Measurements from ENCODE around the gene TRIM50.
"Not testable (repeated sequence)": the region's sequence is repeated elsewhere in the genome, so short reads cannot be mapped to it uniquely, and the experiment has no call there.

The TRIM50 gene

DNA sequence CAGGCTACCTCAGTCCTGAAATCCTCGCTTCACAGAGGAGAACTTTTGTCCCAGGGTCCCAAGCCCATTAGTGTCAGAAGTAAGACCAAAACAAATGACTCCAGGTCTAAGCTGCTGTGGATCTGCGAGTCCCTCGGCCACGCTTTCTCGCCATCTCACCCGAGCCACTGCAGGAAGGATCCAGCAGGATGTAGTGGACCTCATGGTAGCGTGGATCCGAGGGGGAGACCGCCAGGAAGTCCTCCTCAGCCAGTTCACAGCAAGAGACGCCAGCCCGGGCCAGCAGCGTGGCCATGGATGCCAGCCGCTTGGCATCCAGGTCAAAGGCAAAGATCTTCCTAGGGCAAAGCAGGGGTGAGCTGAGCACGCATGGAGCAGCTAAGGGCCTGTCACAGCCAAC is 23.8 kb downstream of the TRIM50 start:
- H3K36me3 ChIP-seq (ENCODE audit: insufficient read depth, low read length) = peaks cover 48% of the 10 kb centered on the region
- H3K9me2 ChIP-seq (ENCODE audit: low read depth, low read length) = no peaks in the 10 kb centered on the region
- H3K27ac ChIP-seq (ENCODE audit: low read depth, low read length, poor library complexity, severe bottlenecking) = no peak overlapping the region
- H3K79me2 ChIP-seq (ENCODE audit: insufficient read depth, low read length) = peaks cover 21% of the 10 kb centered on the region
- no peaks in the 10 kb centered on the region for H3F3A ChIP-seq (ENCODE audit: insufficient read depth, low read length)
- H3K9me3 ChIP-seq (ENCODE audit: low read length) = no peaks in the 10 kb centered on the region
- no peak overlapping the region for H3K4me3 ChIP-seq (ENCODE audit: low read depth, low read length, poor library complexity, severe bottlenecking)
- no peak for TF ChIP-seq EZH2 (IDR thresholded peaks at IDR 0.05; ENCODE audit: borderline replicate concordance, low read length)
- TF ChIP-seq, protein P1, sequence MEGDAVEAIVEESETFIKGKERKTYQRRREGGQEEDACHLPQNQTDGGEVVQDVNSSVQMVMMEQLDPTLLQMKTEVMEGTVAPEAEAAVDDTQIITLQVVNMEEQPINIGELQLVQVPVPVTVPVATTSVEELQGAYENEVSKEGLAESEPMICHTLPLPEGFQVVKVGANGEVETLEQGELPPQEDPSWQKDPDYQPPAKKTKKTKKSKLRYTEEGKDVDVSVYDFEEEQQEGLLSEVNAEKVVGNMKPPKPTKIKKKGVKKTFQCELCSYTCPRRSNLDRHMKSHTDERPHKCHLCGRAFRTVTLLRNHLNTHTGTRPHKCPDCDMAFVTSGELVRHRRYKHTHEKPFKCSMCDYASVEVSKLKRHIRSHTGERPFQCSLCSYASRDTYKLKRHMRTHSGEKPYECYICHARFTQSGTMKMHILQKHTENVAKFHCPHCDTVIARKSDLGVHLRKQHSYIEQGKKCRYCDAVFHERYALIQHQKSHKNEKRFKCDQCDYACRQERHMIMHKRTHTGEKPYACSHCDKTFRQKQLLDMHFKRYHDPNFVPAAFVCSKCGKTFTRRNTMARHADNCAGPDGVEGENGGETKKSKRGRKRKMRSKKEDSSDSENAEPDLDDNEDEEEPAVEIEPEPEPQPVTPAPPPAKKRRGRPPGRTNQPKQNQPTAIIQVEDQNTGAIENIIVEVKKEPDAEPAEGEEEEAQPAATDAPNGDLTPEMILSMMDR (IDR thresholded peaks at IDR 0.05; ENCODE audit: low read length) = no peak
- no peaks in the 10 kb centered on the region for H3K27me3 ChIP-seq (ENCODE audit: insufficient read depth, low read length)
- H4K20me1 ChIP-seq (ENCODE audit: insufficient read depth, low read length) = no peaks in the 10 kb centered on the region
- no peak overlapping the region for H3K9ac ChIP-seq (ENCODE audit: low read length)
- H3K4me1 ChIP-seq (ENCODE audit: insufficient read depth, low read length, severe bottlenecking) = peaks cover 18% of the 10 kb centered on the region
- no peak overlapping the region for H3K4me2 ChIP-seq (ENCODE audit: low read length)
- H2AFZ ChIP-seq (ENCODE audit: low read length) = no peak overlapping the region

DNA sequence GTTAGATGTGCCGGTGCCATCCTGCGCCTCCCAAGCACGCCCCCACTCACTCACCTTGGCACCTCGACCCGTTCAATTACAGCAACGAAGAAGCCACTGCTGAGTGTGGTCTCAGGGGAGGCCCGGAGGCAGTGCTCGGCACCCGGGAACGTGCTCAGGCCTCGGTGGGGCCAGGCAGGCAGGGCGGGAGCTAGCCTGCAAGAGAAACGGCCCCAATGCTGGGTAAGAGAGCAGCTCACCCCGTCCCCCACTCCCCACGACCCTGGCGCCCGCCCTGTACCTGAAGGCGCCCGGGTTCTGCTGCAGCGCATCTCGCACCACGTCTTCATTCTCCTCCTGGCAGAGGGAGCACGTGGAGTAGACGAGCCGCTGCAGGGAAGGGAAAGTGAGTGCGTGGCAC is 24.3 kb downstream of the TRIM50 start:
- no peaks in the 10 kb centered on the region for H3K27me3 ChIP-seq (ENCODE audit: insufficient read depth, low read length)
- no peak overlapping the region for H3K27ac ChIP-seq (ENCODE audit: low read depth, low read length, poor library complexity, severe bottlenecking)
- peaks cover 48% of the 10 kb centered on the region for H3K36me3 ChIP-seq (ENCODE audit: insufficient read depth, low read length)
- H3K4me1 ChIP-seq (ENCODE audit: insufficient read depth, low read length, severe bottlenecking) = peaks cover 15% of the 10 kb centered on the region
- no peak overlapping the region for H2AFZ ChIP-seq (ENCODE audit: low read length)
- no peaks in the 10 kb centered on the region for H3F3A ChIP-seq (ENCODE audit: insufficient read depth, low read length)
- no peak overlapping the region for H3K4me2 ChIP-seq (ENCODE audit: low read length)
- H4K20me1 ChIP-seq (ENCODE audit: insufficient read depth, low read length) = no peaks in the 10 kb centered on the region
- peaks cover 21% of the 10 kb centered on the region for H3K79me2 ChIP-seq (ENCODE audit: insufficient read depth, low read length)
- no peaks in the 10 kb centered on the region for H3K9me2 ChIP-seq (ENCODE audit: low read depth, low read length)
- no peak overlapping the region for H3K4me3 ChIP-seq (ENCODE audit: low read depth, low read length, poor library complexity, severe bottlenecking)
- no peaks in the 10 kb centered on the region for H3K9me3 ChIP-seq (ENCODE audit: low read length)
- H3K9ac ChIP-seq (ENCODE audit: low read length) = no peak overlapping the region
- TF ChIP-seq EZH2 (IDR thresholded peaks at IDR 0.05; ENCODE audit: borderline replicate concordance, low read length) = no peak
- TF ChIP-seq, protein P1 (IDR thresholded peaks at IDR 0.05; ENCODE audit: low read length) = no peak

DNA sequence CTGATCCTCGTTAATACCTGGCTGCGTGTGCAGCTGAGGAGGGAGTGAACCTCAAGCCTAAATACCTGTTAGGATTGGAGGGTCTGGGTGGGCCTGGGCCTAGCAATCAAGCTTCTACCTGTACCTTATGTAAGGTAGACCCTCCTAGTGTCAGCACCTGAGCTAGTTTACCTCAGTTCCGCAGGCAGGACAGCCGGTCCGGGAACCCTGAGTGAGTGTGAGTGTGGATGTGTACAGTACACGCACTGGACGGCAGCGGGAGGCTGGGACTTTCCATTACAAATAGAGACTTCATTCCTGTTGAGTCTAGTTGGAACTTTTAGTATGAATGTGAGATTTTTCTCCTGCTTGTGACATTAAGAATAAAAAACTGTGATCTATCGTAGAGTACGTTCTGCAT is 25.0 kb downstream of the TRIM50 start:
- H2AFZ ChIP-seq (ENCODE audit: low read length); H3K4me2 ChIP-seq (ENCODE audit: low read length); H3K9me2 ChIP-seq (ENCODE audit: low read depth, low read length); H3K27me3 ChIP-seq (ENCODE audit: insufficient read depth, low read length); H3K4me3 ChIP-seq (ENCODE audit: low read depth, low read length, poor library complexity, severe bottlenecking); H3K9ac ChIP-seq (ENCODE audit: low read length); H3K27ac ChIP-seq (ENCODE audit: low read depth, low read length, poor library complexity, severe bottlenecking); H3F3A ChIP-seq (ENCODE audit: insufficient read depth, low read length); H4K20me1 ChIP-seq (ENCODE audit: insufficient read depth, low read length); H3K9me3 ChIP-seq (ENCODE audit: low read length): not testable (repeated sequence)
- Histone ChIP-seq H3K4me1 (ENCODE audit: insufficient read depth, low read length, severe bottlenecking) (peaks cover 12% of the 10 kb centered on the region), H3K79me2 (ENCODE audit: insufficient read depth, low read length) (peaks cover 15% of the 10 kb centered on the region), H3K36me3 (ENCODE audit: insufficient read depth, low read length) (peaks cover 48% of the 10 kb centered on the region)

DNA sequence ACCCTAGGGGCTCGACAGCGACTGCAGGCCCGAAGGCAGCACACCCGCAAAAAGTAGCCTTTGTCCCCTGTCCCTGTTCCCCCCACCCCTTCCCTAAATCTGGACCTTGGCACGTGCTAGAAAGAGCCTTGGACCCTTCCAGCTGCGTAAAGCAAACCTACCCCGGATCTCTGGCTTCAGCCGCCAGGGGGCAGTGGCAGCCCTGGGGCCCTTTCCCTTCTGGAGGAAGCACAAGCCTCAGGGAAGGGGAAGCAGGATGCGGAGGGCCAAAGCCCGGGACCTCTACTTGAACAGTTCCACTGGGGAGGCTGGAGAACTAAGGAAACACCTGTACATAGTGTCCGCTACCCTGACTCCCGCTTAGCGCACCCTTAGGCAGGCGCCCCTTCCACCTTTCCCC is 26.8 kb downstream of the TRIM50 start:
- H3K4me3 ChIP-seq (ENCODE audit: low read depth, low read length, poor library complexity, severe bottlenecking); H3K4me2 ChIP-seq (ENCODE audit: low read length); H3K9me2 ChIP-seq (ENCODE audit: low read depth, low read length); H3K9ac ChIP-seq (ENCODE audit: low read length); H3K27me3 ChIP-seq (ENCODE audit: insufficient read depth, low read length); H3K9me3 ChIP-seq (ENCODE audit: low read length); H4K20me1 ChIP-seq (ENCODE audit: insufficient read depth, low read length); H3F3A ChIP-seq (ENCODE audit: insufficient read depth, low read length); H3K4me1 ChIP-seq (ENCODE audit: insufficient read depth, low read length, severe bottlenecking); H3K79me2 ChIP-seq (ENCODE audit: insufficient read depth, low read length); H2AFZ ChIP-seq (ENCODE audit: low read length); H3K27ac ChIP-seq (ENCODE audit: low read depth, low read length, poor library complexity, severe bottlenecking): not testable (repeated sequence)
- H3K36me3 ChIP-seq (ENCODE audit: insufficient read depth, low read length) = peaks cover 35% of the 10 kb centered on the region
- TF ChIP-seq, protein P1 (IDR thresholded peaks at IDR 0.05; ENCODE audit: low read length) = peak; percentile 37

DNA sequence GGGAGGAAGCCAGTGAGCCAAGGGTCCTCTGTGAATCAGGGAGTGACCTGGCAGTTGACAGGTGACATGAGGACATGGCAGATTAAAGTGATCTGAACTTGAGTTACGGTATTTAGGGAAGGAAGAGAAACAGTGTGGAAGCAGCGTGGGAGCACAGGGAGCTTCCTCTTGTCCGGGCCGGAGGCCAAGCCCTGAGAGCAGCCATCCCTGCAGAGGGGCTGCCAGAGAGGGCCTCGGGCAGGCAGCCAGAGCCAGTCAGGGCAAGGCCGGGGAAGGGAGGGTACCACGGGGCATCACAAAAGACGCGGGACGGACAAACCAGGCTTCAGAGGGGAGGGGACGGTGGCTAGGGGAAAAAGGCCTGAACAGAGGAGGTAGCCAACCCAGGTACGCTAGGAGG is 28.1 kb downstream of the TRIM50 start:
- not testable (repeated sequence) for H3K27ac ChIP-seq (ENCODE audit: low read depth, low read length, poor library complexity, severe bottlenecking); H3K9me3 ChIP-seq (ENCODE audit: low read length); H3K4me2 ChIP-seq (ENCODE audit: low read length); H3K9me2 ChIP-seq (ENCODE audit: low read depth, low read length); H2AFZ ChIP-seq (ENCODE audit: low read length); H3K4me1 ChIP-seq (ENCODE audit: insufficient read depth, low read length, severe bottlenecking); H3K9ac ChIP-seq (ENCODE audit: low read length); H3F3A ChIP-seq (ENCODE audit: insufficient read depth, low read length); H3K27me3 ChIP-seq (ENCODE audit: insufficient read depth, low read length); H4K20me1 ChIP-seq (ENCODE audit: insufficient read depth, low read length); H3K79me2 ChIP-seq (ENCODE audit: insufficient read depth, low read length); H3K4me3 ChIP-seq (ENCODE audit: low read depth, low read length, poor library complexity, severe bottlenecking)
- H3K36me3 ChIP-seq (ENCODE audit: insufficient read depth, low read length) = peaks cover 22% of the 10 kb centered on the region

DNA sequence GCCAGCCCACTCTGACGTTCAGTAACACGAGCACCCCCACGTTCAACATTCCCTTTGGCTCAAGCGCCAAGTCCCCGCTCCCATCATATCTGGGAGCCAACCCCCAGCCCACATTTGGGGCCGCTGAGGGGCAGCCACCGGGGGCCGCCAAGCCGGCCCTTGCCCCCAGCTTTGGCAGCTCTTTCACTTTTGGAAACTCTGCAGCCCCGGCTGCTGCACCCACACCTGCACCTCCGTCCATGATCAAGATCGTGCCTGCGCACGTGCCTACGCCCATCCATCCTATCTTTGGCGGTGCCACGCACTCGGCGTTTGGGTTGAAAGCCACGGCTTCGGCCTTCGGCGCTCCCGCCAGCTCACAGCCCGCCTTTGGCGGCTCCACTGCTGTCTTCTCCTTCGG is 30.2 kb downstream of the TRIM50 start:
- not testable (repeated sequence) for H2AFZ ChIP-seq (ENCODE audit: low read length); H3K27ac ChIP-seq (ENCODE audit: low read depth, low read length, poor library complexity, severe bottlenecking); H3K36me3 ChIP-seq (ENCODE audit: insufficient read depth, low read length); H3K9ac ChIP-seq (ENCODE audit: low read length); H3K9me3 ChIP-seq (ENCODE audit: low read length); H3F3A ChIP-seq (ENCODE audit: insufficient read depth, low read length); H3K9me2 ChIP-seq (ENCODE audit: low read depth, low read length); H3K4me2 ChIP-seq (ENCODE audit: low read length); H4K20me1 ChIP-seq (ENCODE audit: insufficient read depth, low read length); H3K27me3 ChIP-seq (ENCODE audit: insufficient read depth, low read length); H3K4me1 ChIP-seq (ENCODE audit: insufficient read depth, low read length, severe bottlenecking); H3K79me2 ChIP-seq (ENCODE audit: insufficient read depth, low read length); H3K4me3 ChIP-seq (ENCODE audit: low read depth, low read length, poor library complexity, severe bottlenecking)
